ENCODE measurements around the gene MCHR1. TPM values are rescaled to one million over a fixed set of nuclear protein-coding genes. Genes with fewer than 3 reads are reported as not detected.

Gene MCHR1
- total RNA-seq, 1 donor, result under 0.01 TPM

DNA sequence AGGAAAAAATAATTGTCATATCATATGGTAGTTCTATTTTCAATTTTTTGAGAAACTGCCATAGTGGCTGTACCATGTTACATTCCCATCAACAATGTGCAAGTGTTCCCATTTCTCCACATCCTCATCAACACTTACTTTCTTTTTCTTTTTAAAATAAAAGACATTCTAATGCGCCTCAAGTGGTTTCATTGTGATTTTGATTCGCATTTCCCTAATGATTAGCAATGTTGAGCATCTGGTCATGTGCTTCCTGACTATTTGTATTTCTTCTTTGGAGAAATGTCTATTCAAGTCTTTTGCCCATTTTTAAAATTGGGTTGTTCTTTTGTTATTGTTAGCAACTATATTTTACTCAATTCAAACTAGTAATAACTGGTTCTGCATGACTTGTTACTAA, 8.4 kb downstream of the MCHR1 start:
- H3K4me3 ChIP-seq (ENCODE audit: low read depth, low read length), result no peak overlapping the region
- DNase-seq (ENCODE audit: low read depth), result no peak
- TF ChIP-seq, protein P1, sequence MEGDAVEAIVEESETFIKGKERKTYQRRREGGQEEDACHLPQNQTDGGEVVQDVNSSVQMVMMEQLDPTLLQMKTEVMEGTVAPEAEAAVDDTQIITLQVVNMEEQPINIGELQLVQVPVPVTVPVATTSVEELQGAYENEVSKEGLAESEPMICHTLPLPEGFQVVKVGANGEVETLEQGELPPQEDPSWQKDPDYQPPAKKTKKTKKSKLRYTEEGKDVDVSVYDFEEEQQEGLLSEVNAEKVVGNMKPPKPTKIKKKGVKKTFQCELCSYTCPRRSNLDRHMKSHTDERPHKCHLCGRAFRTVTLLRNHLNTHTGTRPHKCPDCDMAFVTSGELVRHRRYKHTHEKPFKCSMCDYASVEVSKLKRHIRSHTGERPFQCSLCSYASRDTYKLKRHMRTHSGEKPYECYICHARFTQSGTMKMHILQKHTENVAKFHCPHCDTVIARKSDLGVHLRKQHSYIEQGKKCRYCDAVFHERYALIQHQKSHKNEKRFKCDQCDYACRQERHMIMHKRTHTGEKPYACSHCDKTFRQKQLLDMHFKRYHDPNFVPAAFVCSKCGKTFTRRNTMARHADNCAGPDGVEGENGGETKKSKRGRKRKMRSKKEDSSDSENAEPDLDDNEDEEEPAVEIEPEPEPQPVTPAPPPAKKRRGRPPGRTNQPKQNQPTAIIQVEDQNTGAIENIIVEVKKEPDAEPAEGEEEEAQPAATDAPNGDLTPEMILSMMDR (IDR thresholded peaks at IDR 0.05; ENCODE audit: insufficient read depth, low read length), result no peak

DNA sequence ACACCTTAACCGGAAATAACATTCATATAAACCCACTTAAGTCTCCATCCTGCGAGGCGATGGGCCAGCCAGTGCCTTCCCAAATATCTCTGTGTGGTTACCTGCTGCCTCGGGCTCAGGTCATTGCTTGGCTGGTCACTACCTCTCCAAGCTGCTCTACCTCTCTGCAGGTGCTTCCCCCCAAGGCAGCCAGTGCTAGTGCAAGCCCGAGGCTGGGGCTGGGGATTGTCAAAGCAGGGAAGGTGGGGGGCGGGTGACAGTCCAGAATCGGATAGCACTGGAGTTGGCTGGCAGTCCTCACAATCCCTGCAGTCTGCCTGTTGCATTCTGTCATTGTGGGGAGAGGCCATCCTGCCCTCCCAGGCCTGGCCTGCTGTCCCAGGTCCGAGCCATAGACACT, 11.1 kb downstream of the MCHR1 start:
- DNase-seq (ENCODE audit: low read depth), result no peak
- no peak overlapping the region for H3K4me3 ChIP-seq (ENCODE audit: low read depth, low read length)
- TF ChIP-seq, protein P1 (IDR thresholded peaks at IDR 0.05; ENCODE audit: insufficient read depth, low read length), result no peak

DNA sequence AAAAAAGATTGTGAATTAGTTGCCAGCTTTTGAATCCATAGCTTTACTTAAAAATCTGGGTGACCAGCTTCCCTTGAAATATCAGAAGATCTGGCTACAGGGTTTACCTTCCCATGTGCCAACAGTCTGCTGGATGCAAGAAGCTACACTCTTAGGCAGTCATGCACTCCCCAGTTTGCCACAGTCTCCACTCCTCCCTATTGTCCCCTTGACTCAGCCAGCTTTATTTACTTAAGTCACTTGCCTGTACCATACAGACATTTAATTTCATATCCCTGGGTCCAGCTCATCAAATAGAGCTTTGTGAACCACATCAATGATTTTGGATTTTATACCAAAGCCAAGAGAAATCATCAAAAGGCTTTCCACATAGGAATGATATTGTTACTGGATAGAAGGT, 12.2 kb downstream of the MCHR1 start:
- no peak overlapping the region for H3K4me3 ChIP-seq (ENCODE audit: low read depth, low read length)

DNA sequence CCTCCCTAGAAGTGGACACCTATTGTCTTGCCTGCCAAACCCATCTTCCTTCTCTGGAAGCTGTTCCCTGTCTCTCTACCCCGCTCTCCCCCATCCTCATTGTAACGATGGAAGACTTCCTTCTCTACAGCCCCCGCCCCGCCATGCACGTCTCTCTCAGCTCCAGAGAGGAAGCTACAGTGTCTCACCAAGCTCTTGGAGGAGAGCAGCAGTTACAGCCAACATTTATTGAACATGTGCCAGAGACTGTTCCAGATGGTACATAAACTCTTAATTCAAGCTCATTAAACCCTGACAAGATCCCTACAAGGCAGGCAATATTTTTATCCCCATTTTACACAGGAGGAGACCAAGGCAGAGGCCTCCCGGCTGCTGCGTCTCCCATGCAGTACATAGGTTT, 15.1 kb downstream of the MCHR1 start:
- DNase-seq (ENCODE audit: low read depth), result no peak
- TF ChIP-seq, protein P1 (IDR thresholded peaks at IDR 0.05; ENCODE audit: insufficient read depth, low read length), result no peak
- H3K4me3 ChIP-seq (ENCODE audit: low read depth, low read length), result no peak overlapping the region

More for the DNA sequence above, 12.2 kb downstream of the MCHR1 start:
- no peak for DNase-seq (ENCODE audit: low read depth)
- TF ChIP-seq, protein P1 (IDR thresholded peaks at IDR 0.05; ENCODE audit: insufficient read depth, low read length), result no peak

DNA sequence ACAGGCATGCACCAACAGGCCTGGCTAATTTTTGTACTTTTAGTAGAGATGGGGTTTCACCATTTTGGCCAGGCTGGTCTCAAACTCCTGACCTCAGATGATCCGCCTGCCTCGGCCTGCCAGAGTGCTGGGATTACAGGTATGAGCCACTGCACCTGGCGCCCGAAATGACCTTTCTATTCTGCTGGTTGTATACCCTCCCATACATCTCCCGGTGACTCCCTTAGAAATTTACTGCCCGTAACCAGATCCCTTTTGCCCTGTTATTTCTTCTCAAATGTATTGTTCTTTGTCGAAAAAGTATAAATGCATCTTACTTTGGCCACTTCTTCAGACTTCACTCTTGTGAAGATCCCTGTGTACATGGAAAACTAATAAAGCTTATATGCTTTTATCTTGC, 22.0 kb downstream of the MCHR1 start:
- no peak for DNase-seq (ENCODE audit: low read depth)
- H3K4me3 ChIP-seq (ENCODE audit: low read depth, low read length), result no peak overlapping the region
- TF ChIP-seq, protein P1 (IDR thresholded peaks at IDR 0.05; ENCODE audit: insufficient read depth, low read length), result no peak

DNA sequence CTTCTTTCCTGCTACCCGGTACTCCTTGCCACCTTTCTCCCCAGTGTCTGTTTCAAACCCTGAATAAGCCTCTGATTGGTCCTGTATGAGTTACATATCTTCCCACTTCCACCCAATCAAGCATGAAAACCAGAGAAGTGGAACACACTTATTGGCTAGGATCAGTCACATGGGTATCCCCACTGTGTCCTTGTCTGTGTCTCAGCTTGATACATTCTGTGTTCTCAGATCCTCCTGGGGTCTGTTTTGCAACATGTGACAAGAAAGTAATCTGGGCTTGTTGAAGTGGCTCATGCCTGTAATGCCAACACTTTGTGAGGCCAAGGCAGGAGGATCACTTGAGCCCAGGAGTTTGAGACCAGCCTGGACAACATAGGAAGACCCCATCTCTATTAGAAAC, 23.9 kb downstream of the MCHR1 start:
- no peak overlapping the region for H3K4me3 ChIP-seq (ENCODE audit: low read depth, low read length)
- DNase-seq (ENCODE audit: low read depth), result no peak
- TF ChIP-seq, protein P1 (IDR thresholded peaks at IDR 0.05; ENCODE audit: insufficient read depth, low read length), result no peak

DNA sequence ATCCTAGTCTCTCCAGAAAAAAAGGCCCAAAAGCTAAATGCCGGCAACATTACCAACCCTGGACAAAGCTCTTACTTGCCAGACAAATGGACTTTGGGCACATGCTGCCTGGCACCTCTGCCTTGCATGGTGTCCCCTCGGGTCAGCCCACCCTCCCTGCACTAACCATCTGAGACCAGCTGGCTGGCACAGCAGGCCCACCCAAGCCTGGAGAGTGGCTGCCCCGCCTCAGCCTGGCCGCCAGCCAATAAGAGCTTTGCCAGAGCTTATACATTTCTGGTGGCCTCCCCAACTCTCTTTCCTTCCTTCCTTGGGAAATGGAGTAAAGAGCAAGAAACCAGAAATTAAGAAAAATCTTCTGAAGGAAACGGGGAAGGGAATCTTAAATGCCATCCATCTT, 24.5 kb downstream of the MCHR1 start:
- TF ChIP-seq, protein P1 (IDR thresholded peaks at IDR 0.05; ENCODE audit: insufficient read depth, low read length), result no peak
- no peak overlapping the region for H3K4me3 ChIP-seq (ENCODE audit: low read depth, low read length)
- DNase-seq (ENCODE audit: low read depth), result no peak
